Nucleus accumbens (tissue), 56 donors: ENCODE measurements around the gene EFNA3.

Source experiments
- DNase-seq, 56 donors: peaks; one replicate each; lab custom pipeline; 2025; lab: John Stamatoyannopoulos, UW

Gene EFNA3

GRCh38 chr1:155078469-155079209, at the start of gene EFNA3:
TSS of gene EFNA3 (plus strand) at chr1:155078837. CDS start at chr1:155078942, 105 bp downstream.
- DNase-seq: peak in 48 of 56 donors; percentile 11 to 88 (median 58)

GRCh38 chr1:155029513-155030242, 49.0 kb upstream of the EFNA3 start:
- DNase-seq: no peak

- peak in 3 of 56 donors; percentile 14 to 41 (median 23) for DNase-seq
Measured at GRCh38 chr1:155030243-155030795, 48.3 kb upstream of the EFNA3 start.

- DNase-seq: no peak
Measured at GRCh38 chr1:155030899-155031298, 47.7 kb upstream of the EFNA3 start.

- DNase-seq: no peak
Measured at GRCh38 chr1:155032886-155033285, 45.8 kb upstream of the EFNA3 start.

GRCh38 chr1:155033524-155033923, 45.1 kb upstream of the EFNA3 start, which contains the start of the genes DCST1 and DCST2:
TSS of gene DCST1 (plus strand) at chr1:155033824. CDS start at chr1:155034037, 213 bp downstream.
TSS of gene DCST2 (minus strand) at chr1:155033781. CDS start at chr1:155033701, 80 bp downstream.
- DNase-seq: no peak

- DNase-seq: no peak
Measured at GRCh38 chr1:155034318-155035208, 44.1 kb upstream of the EFNA3 start.

GRCh38 chr1:155035936-155036335, 42.7 kb upstream of the EFNA3 start:
- DNase-seq: no peak

GRCh38 chr1:155037043-155037442, 41.6 kb upstream of the EFNA3 start:
- DNase-seq: no peak

GRCh38 chr1:155037851-155038441, 40.7 kb upstream of the EFNA3 start:
- no peak for DNase-seq

- no peak for DNase-seq
Measured at GRCh38 chr1:155038602-155039307, 39.9 kb upstream of the EFNA3 start.

- DNase-seq: no peak
Measured at GRCh38 chr1:155039308-155039669, 39.3 kb upstream of the EFNA3 start.

- no peak for DNase-seq
Measured at GRCh38 chr1:155040358-155041093, 38.1 kb upstream of the EFNA3 start.

- no peak for DNase-seq
Measured at GRCh38 chr1:155042789-155043188, 35.8 kb upstream of the EFNA3 start.

GRCh38 chr1:155043301-155043702, 35.3 kb upstream of the EFNA3 start:
- DNase-seq: no peak

GRCh38 chr1:155043793-155044192, 34.8 kb upstream of the EFNA3 start:
- DNase-seq: no peak

- no peak for DNase-seq
Measured at GRCh38 chr1:155044365-155044764, 34.3 kb upstream of the EFNA3 start.

GRCh38 chr1:155044812-155045657, 33.6 kb upstream of the EFNA3 start:
- peak in 50 of 56 donors; percentile 8 to 87 (median 50) for DNase-seq
